Esophagus (tissue), 2 donors: ENCODE measurements around the gene NOS1AP. TPM values are rescaled to one million over a fixed set of nuclear protein-coding genes. Genes with fewer than 3 reads are reported as not detected.
"Not testable (repeated sequence)": the region's sequence is repeated elsewhere in the genome, so short reads cannot be mapped to it uniquely, and the experiment has no call there.

Source experiments
- H3K27ac ChIP-seq, 2 donors: one replicate each; pipeline ENCODE4 v1.5.1; 2013; ENCODE audit warnings: low read depth in 2 of 2, mild to moderate bottlenecking in 2 of 2, inconsistent platforms in 1 of 2, low read length in 1 of 2, moderate library complexity in 1 of 2
- H3K27me3 ChIP-seq, 2 donors: one replicate each; pipeline ENCODE4 v1.6.1; 2013; ENCODE audit warnings: low read length in 2 of 2, control low read depth in 1 of 2, mild to moderate bottlenecking in 1 of 2; ENCODE audit not compliant: insufficient read depth in 2 of 2, control insufficient read depth in 1 of 2
- H3K36me3 ChIP-seq, 2 donors: one replicate each; pipeline ENCODE4 v1.6.1; 2013; ENCODE audit warnings: low read length in 1 of 2; ENCODE audit not compliant: control insufficient read depth in 2 of 2, insufficient read depth in 2 of 2
- H3K4me1 ChIP-seq, 2 donors: one replicate each; pipeline ENCODE4 v1.6.1; 2013; ENCODE audit warnings: low read length in 1 of 2; ENCODE audit not compliant: control insufficient read depth in 2 of 2, insufficient read depth in 2 of 2
- H3K4me3 ChIP-seq, 2 donors: one replicate each; pipeline ENCODE4 v1.5.1; 2013; ENCODE audit warnings: low read length in 2 of 2, mild to moderate bottlenecking in 2 of 2, low read depth in 1 of 2, moderate library complexity in 1 of 2
- H3K9me3 ChIP-seq, 2 donors: one replicate each; pipeline ENCODE4 v1.6.1; 2013; ENCODE audit warnings: mild to moderate bottlenecking in 2 of 2, low read depth in 1 of 2, low read length in 1 of 2, moderate library complexity in 1 of 2; ENCODE audit not compliant: control insufficient read depth in 2 of 2, insufficient read depth in 1 of 2
- WGBS, 2 donors: extraction: QIAGEN DNeasy Blood & Tissue Kit; methylation state at CpG; one replicate each; pipeline ENCODE4 v1.1.7; 2013; 5-methylcytosine and 5-hydroxymethylcytosine counted together
- polyA plus RNA-seq, 2 donors: library from polyadenylated mRNA; stranded (reverse); fragments of 200-250 nt; gene quantifications; one replicate each; pipeline ENCODE4 v1.2.3, GENCODE V29; 2013
- donor health status: healthy with polysubstance abuse.
- donor health status: Bipolar disorder and iron deficiency.

NOS1AP gene
- polyA plus RNA-seq, 2 donors, result 0.53 to 0.98 TPM

DNA sequence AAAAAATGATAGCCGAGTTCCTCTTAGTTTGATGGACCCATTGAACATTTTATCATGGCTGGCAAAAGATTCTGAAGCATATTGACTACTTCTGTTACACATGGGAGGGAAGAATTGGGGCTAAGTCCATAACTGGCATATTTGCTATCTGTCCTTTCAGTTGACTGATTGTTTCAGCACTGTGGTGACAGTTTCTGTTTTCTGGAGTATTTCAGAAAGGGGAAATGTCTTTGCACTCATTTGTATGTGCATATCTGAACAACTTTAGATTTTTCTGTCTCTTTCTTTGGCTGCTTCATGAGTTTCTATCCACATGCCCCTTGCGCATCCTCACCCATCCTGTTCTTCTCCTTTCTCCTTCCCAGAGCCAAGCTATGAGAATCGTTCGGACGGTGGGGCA lies 274.0 kb downstream of the NOS1AP start:
- H3K9me3 ChIP-seq, result peaks cover 0 to 2% of the 10 kb centered on the region in 2 donors
- H3K27me3 ChIP-seq, result no peaks in the 10 kb centered on the region
- H3K36me3 ChIP-seq, result no peaks in the 10 kb centered on the region
- H3K4me1 ChIP-seq, result no peaks in the 10 kb centered on the region
- 89 to 91% methylated on average over 5 of the region's 5 CpGs for WGBS, 2 donors
- H3K4me3 ChIP-seq, result no peak overlapping the region
- no peak overlapping the region for H3K27ac ChIP-seq

DNA sequence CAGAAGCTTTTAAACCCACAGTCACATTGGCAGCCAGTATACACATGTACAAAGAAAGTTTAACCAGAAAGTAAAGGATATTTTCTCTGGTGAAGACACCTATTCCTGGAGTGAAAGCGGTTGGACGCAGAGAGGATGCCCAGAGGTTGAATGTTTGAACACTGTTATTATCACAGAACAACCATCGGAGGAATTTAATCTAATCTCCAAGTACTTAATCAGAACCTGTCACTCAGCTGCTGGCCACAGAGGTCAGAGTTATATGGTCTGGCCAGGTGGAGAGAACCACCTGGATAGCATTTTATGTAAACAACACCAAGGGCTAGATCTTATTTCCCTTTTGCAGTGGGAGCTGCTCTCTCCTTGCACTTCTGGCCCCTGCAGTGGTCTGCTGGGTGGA lies 277.8 kb downstream of the NOS1AP start:
- Histone ChIP-seq H3K27me3 (no peaks in the 10 kb centered on the region), H3K36me3 (no peaks in the 10 kb centered on the region), H3K27ac (no peak overlapping the region), H3K4me3 (no peak overlapping the region), H3K9me3 (peaks cover 0 to 2% of the 10 kb centered on the region in 2 donors), H3K4me1 (peaks cover 0 to 5% of the 10 kb centered on the region in 2 donors)
- 43 to 62% methylated on average over 3 of the region's 3 CpGs for WGBS, 2 donors

DNA sequence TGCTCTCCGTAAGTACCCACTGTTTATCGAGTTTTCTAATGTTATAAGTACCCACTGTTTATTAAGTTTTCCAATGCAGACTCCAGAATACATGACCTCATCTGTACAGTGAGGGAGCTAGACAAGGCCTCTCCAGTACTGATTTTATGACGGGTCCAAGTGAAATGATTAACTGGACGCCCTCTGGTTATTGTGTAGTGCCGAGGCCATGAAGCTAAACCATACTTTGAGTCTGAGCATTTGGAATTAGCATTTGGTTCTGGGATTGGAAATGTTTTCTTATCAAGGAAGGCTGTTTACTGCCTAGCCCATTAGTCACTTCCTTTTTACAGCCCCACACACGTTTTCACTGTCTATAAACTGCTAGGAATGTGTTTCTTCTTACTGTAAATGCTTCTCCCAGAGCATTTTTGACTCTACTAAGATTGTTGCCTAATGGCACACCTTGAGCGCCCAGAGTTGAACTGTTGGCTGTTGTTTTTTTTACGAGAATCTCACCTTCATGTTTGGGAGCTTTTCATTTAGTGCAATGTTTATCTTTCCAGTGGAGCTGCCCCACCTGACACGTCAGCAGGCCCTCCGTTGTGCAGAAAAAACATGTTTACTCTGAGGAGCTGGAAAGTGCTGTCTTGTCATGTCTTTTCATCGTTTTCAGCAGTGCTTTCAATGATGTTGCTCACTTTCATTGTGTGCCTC lies 280.3 kb downstream of the NOS1AP start:
- Histone ChIP-seq H3K4me1 (peaks cover 0 to 5% of the 10 kb centered on the region in 2 donors), H3K9me3 (no peaks in the 10 kb centered on the region), H3K4me3 (no peak overlapping the region), H3K36me3 (no peaks in the 10 kb centered on the region), H3K27ac (peak overlapping the region in 1 of 2 donors; percentile 1), H3K27me3 (no peaks in the 10 kb centered on the region)
- WGBS, 2 donors, result 46 to 51% methylated on average over 11 of the region's 11 CpGs

DNA sequence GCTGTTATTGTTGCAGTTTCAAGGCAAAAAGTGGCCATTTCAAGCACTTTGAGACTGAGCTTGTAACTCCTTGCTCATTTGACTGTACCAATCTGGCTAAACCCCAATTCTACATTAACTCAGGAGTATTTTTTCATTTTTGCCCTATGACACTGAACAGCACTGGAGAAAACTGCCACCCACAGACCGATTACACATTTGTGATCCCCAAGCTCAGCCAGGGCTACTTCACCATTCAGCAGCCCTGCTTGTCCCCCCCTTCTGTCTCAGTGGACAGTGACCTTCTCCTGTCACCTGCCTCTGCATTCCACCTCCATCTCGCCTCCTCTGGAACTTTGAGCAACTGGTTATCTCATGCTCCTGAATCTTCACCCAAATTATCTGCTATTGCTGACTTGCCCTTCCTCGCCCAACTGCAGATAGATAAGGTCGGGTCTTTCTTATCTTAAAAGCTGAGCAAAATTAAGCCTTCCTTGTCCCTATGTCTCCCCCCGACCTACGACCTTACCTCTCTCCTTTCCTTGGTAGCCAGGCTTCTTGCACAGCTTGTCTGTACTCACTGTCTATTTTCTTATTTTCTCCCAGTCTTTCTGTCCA lies 281.9 kb downstream of the NOS1AP start:
- H3K4me3 ChIP-seq, result no peak overlapping the region
- peaks cover 0 to 5% of the 10 kb centered on the region in 2 donors for H3K4me1 ChIP-seq
- WGBS, 2 donors, result 73 to 82% methylated on average over 6 of the region's 6 CpGs
- H3K27me3 ChIP-seq, result no peaks in the 10 kb centered on the region
- H3K27ac ChIP-seq, result no peak overlapping the region
- no peaks in the 10 kb centered on the region for H3K36me3 ChIP-seq
- H3K9me3 ChIP-seq, result no peaks in the 10 kb centered on the region

DNA sequence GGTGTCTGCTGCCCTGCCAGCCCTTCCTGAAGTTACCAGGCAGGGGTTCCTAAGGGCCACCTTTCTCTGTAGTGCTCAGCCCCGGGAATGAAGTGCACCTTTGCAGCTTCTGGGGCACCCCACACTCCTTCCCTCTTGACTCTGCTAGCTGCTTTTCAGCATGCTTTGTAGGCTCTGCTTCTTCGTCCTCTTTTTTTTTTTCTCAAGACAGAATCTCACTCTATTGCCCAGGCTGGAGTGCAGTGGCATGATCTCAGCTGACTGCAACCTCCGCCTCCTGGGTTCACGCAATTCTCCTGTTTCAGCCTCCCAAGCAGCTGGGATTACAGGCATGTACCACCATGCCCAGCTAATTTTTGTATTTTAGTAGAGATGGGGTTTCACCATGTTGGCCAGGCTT lies 282.4 kb downstream of the NOS1AP start:
- H3K4me1 ChIP-seq, H3K4me3 ChIP-seq, H3K9me3 ChIP-seq, H3K27ac ChIP-seq, H3K27me3 ChIP-seq, H3K36me3 ChIP-seq: not testable (repeated sequence)
- WGBS, 2 donors, result 68 to 91% methylated on average over 3 to 4 of the region's 4 CpGs

DNA sequence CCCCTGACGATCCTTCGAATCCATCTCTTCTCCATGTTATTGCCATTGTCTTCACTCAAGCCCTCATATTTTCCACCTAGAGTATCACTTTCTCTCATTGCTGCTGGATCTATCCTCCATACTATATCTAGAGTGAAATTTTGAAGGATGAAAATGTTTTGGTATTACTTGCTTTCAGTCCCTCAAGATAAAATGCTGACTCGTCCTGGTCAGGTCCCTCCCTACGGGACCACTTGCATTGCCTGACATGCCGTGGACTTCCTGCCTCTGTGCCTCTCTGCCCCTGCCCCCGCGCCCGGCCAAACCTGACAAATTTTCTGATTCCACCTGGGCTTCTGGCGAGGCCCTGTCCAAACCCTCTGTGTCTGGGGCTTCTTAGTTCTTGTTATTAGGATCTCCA lies 283.6 kb downstream of the NOS1AP start:
- Histone ChIP-seq H3K27me3 (no peaks in the 10 kb centered on the region), H3K27ac (no peak overlapping the region), H3K9me3 (no peaks in the 10 kb centered on the region), H3K4me3 (no peak overlapping the region), H3K4me1 (peaks cover 0 to 5% of the 10 kb centered on the region in 2 donors), H3K36me3 (peaks cover 0 to 2% of the 10 kb centered on the region in 2 donors)
- 88% methylated on average over 9 of the region's 9 CpGs for WGBS, 2 donors

DNA sequence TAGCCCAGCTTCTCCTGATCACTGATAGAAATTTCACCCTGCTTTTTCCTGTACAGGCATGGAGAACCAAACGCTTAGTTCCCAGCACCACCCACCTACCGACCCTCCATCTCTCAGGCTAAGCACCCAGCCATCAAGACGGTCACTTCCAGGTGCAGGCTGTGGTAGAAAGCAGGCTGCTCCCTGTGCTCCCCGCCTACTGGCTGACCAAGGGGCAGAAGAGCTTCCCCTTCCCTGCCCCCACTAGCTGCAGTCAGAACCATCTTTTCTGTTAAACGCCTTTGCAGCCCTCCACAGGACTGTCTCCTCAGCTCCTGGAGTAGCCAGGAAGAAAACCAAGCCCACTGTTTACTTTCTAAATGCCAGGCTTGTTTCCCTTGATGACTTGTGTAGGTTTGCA lies 284.2 kb downstream of the NOS1AP start:
- Histone ChIP-seq H3K27me3 (no peaks in the 10 kb centered on the region), H3K4me1 (peaks cover 0 to 5% of the 10 kb centered on the region in 2 donors), H3K27ac (no peak overlapping the region), H3K4me3 (no peak overlapping the region), H3K36me3 (peaks cover 0 to 2% of the 10 kb centered on the region in 2 donors), H3K9me3 (no peaks in the 10 kb centered on the region)
- WGBS, 2 donors, result 76 to 81% methylated on average over 5 of the region's 5 CpGs

DNA sequence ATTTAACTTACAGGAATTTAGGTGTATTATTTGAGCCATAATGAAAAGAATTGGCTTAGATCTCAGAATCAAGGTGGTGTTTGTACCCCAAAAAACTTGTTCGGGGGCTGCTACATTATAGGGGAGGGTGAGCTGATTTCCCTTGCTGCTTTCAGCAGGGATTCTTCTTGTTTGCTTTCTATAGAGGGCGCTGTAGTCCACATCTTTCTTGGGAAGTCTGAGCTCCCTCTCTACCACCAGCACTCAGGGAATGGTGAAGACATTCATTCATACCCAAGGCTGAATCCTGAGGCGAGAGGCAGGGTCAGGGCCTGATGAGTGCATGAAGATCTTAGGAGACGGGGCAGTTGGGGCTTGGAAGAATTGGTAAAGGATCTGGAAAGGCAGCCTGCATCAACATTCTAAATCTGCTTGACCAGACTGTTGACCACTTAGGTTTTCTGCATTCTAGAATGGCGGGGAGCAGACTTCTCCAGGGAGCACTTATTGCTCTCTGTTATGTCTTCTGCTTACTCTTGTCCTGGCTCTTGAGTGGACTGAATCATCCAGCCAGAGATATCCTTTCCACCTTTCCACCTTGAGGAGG lies 288.3 kb downstream of the NOS1AP start:
- Histone ChIP-seq H3K36me3 (peaks cover 0 to 2% of the 10 kb centered on the region in 2 donors), H3K27me3 (no peaks in the 10 kb centered on the region), H3K4me3 (no peak overlapping the region), H3K4me1 (peaks cover 0 to 2% of the 10 kb centered on the region in 2 donors), H3K9me3 (no peaks in the 10 kb centered on the region), H3K27ac (no peak overlapping the region)
- WGBS, 2 donors, result 59 to 60% methylated on average over 5 of the region's 5 CpGs

DNA sequence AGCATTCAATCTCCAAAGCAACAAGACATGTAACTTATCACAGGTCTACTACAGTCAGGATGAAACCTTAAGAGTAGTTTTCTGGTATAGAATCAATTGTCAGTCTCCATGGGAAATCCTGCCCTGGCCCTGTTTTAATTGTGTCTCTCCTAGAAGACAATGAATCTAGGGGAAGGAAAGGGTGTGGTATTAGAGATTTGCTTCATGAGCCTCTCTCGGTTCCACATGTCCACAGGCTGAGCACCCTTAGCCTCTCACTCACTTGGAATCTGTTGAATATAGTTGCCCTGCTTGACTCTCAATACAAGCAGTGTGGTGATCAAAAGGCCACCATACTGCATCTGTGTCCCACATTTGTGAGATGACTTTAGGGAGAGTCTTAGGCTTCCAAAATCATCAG lies 289.4 kb downstream of the NOS1AP start:
- 55 to 66% methylated on average over 1 of the region's 1 CpG for WGBS, 2 donors
- H3K9me3 ChIP-seq, result no peaks in the 10 kb centered on the region
- H3K36me3 ChIP-seq, result peaks cover 0 to 2% of the 10 kb centered on the region in 2 donors
- peaks cover 0 to 2% of the 10 kb centered on the region in 2 donors for H3K4me1 ChIP-seq
- H3K27ac ChIP-seq, result no peak overlapping the region
- H3K4me3 ChIP-seq, result no peak overlapping the region
- H3K27me3 ChIP-seq, result no peaks in the 10 kb centered on the region
